ENCODE results near the gene CDYL. TPM values are rescaled to one million over a fixed set of nuclear protein-coding genes. Genes with fewer than 3 reads are reported as not detected.

The CDYL gene
- total RNA-seq, 4 donors from 2014 or later: 27.7 to 37.0 (median 33.1) TPM

DNA sequence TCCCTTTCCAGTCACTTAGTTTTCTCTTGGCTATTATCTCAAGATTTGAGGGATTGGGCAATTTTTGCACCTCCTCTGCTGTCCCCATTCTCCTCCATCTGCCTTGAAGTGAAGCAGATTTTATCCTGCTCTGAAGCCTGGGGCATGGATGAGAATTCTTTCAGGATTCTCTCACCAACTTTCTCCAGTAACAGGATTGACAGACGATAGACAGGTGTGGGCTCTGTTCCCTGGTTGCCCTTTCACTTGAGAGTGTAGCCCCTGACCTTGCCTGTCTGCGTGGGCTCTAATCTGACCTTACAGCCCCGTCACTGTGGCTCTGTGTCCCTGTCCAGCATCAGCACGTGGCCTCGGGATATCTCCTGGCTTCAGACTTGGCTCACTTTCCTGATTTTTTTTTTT, 27.1 kb downstream of the CDYL start:
- TF ChIP-seq, protein P1, sequence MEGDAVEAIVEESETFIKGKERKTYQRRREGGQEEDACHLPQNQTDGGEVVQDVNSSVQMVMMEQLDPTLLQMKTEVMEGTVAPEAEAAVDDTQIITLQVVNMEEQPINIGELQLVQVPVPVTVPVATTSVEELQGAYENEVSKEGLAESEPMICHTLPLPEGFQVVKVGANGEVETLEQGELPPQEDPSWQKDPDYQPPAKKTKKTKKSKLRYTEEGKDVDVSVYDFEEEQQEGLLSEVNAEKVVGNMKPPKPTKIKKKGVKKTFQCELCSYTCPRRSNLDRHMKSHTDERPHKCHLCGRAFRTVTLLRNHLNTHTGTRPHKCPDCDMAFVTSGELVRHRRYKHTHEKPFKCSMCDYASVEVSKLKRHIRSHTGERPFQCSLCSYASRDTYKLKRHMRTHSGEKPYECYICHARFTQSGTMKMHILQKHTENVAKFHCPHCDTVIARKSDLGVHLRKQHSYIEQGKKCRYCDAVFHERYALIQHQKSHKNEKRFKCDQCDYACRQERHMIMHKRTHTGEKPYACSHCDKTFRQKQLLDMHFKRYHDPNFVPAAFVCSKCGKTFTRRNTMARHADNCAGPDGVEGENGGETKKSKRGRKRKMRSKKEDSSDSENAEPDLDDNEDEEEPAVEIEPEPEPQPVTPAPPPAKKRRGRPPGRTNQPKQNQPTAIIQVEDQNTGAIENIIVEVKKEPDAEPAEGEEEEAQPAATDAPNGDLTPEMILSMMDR (IDR thresholded peaks at IDR 0.05; ENCODE audit: low read depth): no peak

DNA sequence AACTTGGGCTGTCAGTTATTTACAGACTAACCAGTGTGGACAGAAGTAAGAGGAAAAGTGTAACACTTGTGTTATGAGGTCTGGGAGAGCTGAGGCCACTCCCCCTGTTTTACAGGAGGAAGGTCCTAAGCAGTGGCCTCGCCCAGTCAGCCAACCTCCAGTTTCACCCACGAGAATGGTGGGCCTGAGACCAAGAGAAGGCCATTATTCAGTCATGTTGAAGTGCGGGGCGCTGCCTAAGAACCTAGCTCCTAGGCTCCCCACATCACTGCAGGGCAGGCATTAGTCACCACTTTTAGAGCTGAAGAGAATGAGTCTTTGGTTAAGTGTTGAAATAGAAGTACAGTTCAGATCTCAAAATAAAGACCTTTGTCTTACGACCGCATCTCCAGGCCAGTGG, 27.9 kb downstream of the CDYL start:
- TF ChIP-seq, protein P1 (IDR thresholded peaks at IDR 0.05; ENCODE audit: low read depth): no peak

- TF ChIP-seq, protein P1 (IDR thresholded peaks at IDR 0.05; ENCODE audit: low read depth): no peak
Observed at GRCh38 chr6:4805553-4806336, 29.5 kb downstream of the CDYL start.

- TF ChIP-seq, protein P1 (IDR thresholded peaks at IDR 0.05; ENCODE audit: low read depth): no peak
Observed at GRCh38 chr6:4806337-4806725, 30.1 kb downstream of the CDYL start.

- TF ChIP-seq, protein P1 (IDR thresholded peaks at IDR 0.05; ENCODE audit: low read depth): no peak
Observed at GRCh38 chr6:4806791-4807190, 30.6 kb downstream of the CDYL start.

- TF ChIP-seq, protein P1 (IDR thresholded peaks at IDR 0.05; ENCODE audit: low read depth): no peak
Observed at GRCh38 chr6:4808396-4808795, 32.2 kb downstream of the CDYL start.

- TF ChIP-seq, protein P1 (IDR thresholded peaks at IDR 0.05; ENCODE audit: low read depth): no peak
Observed at GRCh38 chr6:4809999-4810918, 34.1 kb downstream of the CDYL start.

Data from subcutaneous adipose tissue (tissue), 4 donors.